ENCODE data around the gene CAMSAP3. TPM values are rescaled to one million over a fixed set of nuclear protein-coding genes. Genes with fewer than 3 reads are reported as not detected.

The CAMSAP3 gene
- polyA plus RNA-seq, 4 donors = 32.4 to 87.4 (median 73.5) TPM

DNA sequence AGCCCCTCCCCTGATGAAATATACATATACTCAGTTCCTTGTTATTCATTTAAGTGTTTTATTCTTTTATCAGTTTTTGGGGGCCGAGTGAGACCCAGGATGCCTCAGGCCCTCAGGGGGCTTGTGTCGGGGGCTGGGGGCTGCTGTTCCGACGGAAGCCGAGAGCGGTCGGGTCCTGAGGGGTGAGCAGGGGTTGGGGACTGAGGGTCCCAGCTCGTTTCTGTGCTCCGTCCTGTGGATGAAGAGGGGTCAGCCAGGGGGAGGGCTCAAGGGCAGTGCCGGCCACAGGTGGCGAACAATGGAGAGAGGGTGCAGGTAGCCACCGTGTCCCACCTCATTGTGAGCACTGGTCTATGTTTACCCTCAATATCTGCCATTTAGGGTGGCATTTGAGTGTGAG lies 35.9 kb downstream of the CAMSAP3 start:
- DNase-seq (no peak), FAIRE-seq (no peak)
- H3K9me3 ChIP-seq (ENCODE audit: control insufficient read depth in 2 of 2, insufficient read depth in 1 of 2, low read depth in 1 of 2, low read length in 1 of 2) = no peaks in the 10 kb centered on the region
- H3K27me3 ChIP-seq (ENCODE audit: control insufficient read depth in 3 of 3, insufficient read depth in 3 of 3, low read length in 3 of 3) = peaks cover 0 to 7% (median 0%) of the 10 kb centered on the region in 3 donors
- 89 to 91% (median 91%) methylated on average over 12 of the region's 12 CpGs for WGBS, 3 donors
- peaks cover 3 to 11% (median 6%) of the 10 kb centered on the region in 3 donors for H3K4me1 ChIP-seq (ENCODE audit: control insufficient read depth in 3 of 3, insufficient read depth in 2 of 3, low read depth in 1 of 3, low read length in 2 of 3)
- no peak overlapping the region for H3K27ac ChIP-seq (ENCODE audit: low read depth in 1 of 3, low read length in 2 of 3)
- H3K4me3 ChIP-seq (ENCODE audit: low read depth in 1 of 3, low read length in 3 of 3) = no peak overlapping the region
- peaks cover 0 to 38% (median 0%) of the 10 kb centered on the region in 3 donors for H3K36me3 ChIP-seq (ENCODE audit: control insufficient read depth in 3 of 3, insufficient read depth in 2 of 3, low read depth in 1 of 3, low read length in 3 of 3)

GRCh38 chr19:7632340-7633203 lies 36.9 kb downstream of the CAMSAP3 start:
- DNase-seq (no peak), FAIRE-seq (no peak)
- peaks cover 3 to 13% (median 6%) of the 10 kb centered on the region in 3 donors for H3K4me1 ChIP-seq (ENCODE audit: control insufficient read depth in 3 of 3, insufficient read depth in 2 of 3, low read depth in 1 of 3, low read length in 2 of 3)
- H3K27ac ChIP-seq (ENCODE audit: low read depth in 1 of 3, low read length in 2 of 3) = no peak overlapping the region
- no peak overlapping the region for H3K4me3 ChIP-seq (ENCODE audit: low read depth in 1 of 3, low read length in 3 of 3)
- peaks cover 0 to 28% (median 0%) of the 10 kb centered on the region in 3 donors for H3K36me3 ChIP-seq (ENCODE audit: control insufficient read depth in 3 of 3, insufficient read depth in 2 of 3, low read depth in 1 of 3, low read length in 3 of 3)
- 90 to 94% (median 93%) methylated on average over 39 to 40 of the region's 40 CpGs for WGBS, 3 donors
- peaks cover 0 to 7% (median 0%) of the 10 kb centered on the region in 3 donors for H3K27me3 ChIP-seq (ENCODE audit: control insufficient read depth in 3 of 3, insufficient read depth in 3 of 3, low read length in 3 of 3)
- H3K9me3 ChIP-seq (ENCODE audit: control insufficient read depth in 2 of 2, insufficient read depth in 1 of 2, low read depth in 1 of 2, low read length in 1 of 2) = no peaks in the 10 kb centered on the region

DNA sequence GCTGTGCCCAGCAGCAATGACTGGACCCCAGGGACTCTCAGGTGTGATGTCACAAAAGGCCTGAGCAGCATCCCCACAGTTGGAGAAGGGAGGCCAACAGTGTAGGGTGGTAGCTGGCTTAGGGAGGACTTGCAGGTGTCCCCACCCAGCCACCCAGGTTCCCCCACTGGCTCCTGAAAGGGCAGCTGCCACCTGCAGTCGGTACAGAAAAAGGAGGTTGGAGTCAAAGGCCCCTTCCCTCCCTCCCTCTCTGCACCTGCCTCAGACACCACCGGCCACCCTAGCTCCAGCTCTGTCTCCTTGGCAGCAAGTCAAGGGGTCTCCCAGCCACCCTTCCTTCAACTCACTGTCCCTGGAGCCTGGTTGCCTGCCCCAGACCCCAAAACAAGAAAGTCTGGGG lies 38.0 kb downstream of the CAMSAP3 start, which contains the start of gene PCP2:
Gene PCP2 (minus strand): TSS at position 22 of the 400 bp plus-strand sequence. CDS start 262 bp downstream, outside the sequence.
- Histone ChIP-seq H3K4me1 (ENCODE audit: control insufficient read depth in 3 of 3, insufficient read depth in 2 of 3, low read depth in 1 of 3, low read length in 2 of 3) (peaks cover 0 to 12% (median 0%) of the 10 kb centered on the region in 3 donors), H3K27me3 (ENCODE audit: control insufficient read depth in 3 of 3, insufficient read depth in 3 of 3, low read length in 3 of 3) (peaks cover 0 to 7% (median 0%) of the 10 kb centered on the region in 3 donors), H3K4me3 (ENCODE audit: low read depth in 1 of 3, low read length in 3 of 3) (no peak within 1 kb of the TSS), H3K9me3 (ENCODE audit: control insufficient read depth in 2 of 2, insufficient read depth in 1 of 2, low read depth in 1 of 2, low read length in 1 of 2) (no peaks in the 10 kb centered on the region), H3K36me3 (ENCODE audit: control insufficient read depth in 3 of 3, insufficient read depth in 2 of 3, low read depth in 1 of 3, low read length in 3 of 3) (peaks cover 0 to 24% (median 0%) of the 10 kb centered on the region in 3 donors), H3K27ac (ENCODE audit: low read depth in 1 of 3, low read length in 2 of 3) (no peak within 1 kb of the TSS)
- DNase-seq = no peak
- 22 to 36% (median 29%) methylated on average over 1 to 2 of the region's 2 CpGs for WGBS, 3 donors
- no peak for FAIRE-seq

- Histone ChIP-seq H3K4me3 (ENCODE audit: low read depth in 1 of 3, low read length in 3 of 3) (no peak overlapping the region), H3K27me3 (ENCODE audit: control insufficient read depth in 3 of 3, insufficient read depth in 3 of 3, low read length in 3 of 3) (peaks cover 0 to 7% (median 2%) of the 10 kb centered on the region in 3 donors), H3K27ac (ENCODE audit: low read depth in 1 of 3, low read length in 2 of 3) (no peak overlapping the region), H3K9me3 (ENCODE audit: control insufficient read depth in 2 of 2, insufficient read depth in 1 of 2, low read depth in 1 of 2, low read length in 1 of 2) (no peaks in the 10 kb centered on the region), H3K4me1 (ENCODE audit: control insufficient read depth in 3 of 3, insufficient read depth in 2 of 3, low read depth in 1 of 3, low read length in 2 of 3) (peaks cover 0 to 8% (median 0%) of the 10 kb centered on the region in 3 donors), H3K36me3 (ENCODE audit: control insufficient read depth in 3 of 3, insufficient read depth in 2 of 3, low read depth in 1 of 3, low read length in 3 of 3) (peaks cover 0 to 37% (median 0%) of the 10 kb centered on the region in 3 donors)
- WGBS, 3 donors = 61 to 67% (median 66%) methylated on average over 6 of the region's 6 CpGs
- FAIRE-seq = no peak
- DNase-seq = no peak
Measured at GRCh38 chr19:7635670-7636069, 40.0 kb downstream of the CAMSAP3 start.

GRCh38 chr19:7636317-7636690 lies 40.6 kb downstream of the CAMSAP3 start:
- Histone ChIP-seq H3K27ac (ENCODE audit: low read depth in 1 of 3, low read length in 2 of 3) (no peak overlapping the region), H3K4me3 (ENCODE audit: low read depth in 1 of 3, low read length in 3 of 3) (peak overlapping the region in 1 of 3 donors; percentile 28), H3K9me3 (ENCODE audit: control insufficient read depth in 2 of 2, insufficient read depth in 1 of 2, low read depth in 1 of 2, low read length in 1 of 2) (no peaks in the 10 kb centered on the region), H3K36me3 (ENCODE audit: control insufficient read depth in 3 of 3, insufficient read depth in 2 of 3, low read depth in 1 of 3, low read length in 3 of 3) (peaks cover 0 to 39% (median 0%) of the 10 kb centered on the region in 3 donors), H3K4me1 (ENCODE audit: control insufficient read depth in 3 of 3, insufficient read depth in 2 of 3, low read depth in 1 of 3, low read length in 2 of 3) (peaks cover 0 to 6% (median 0%) of the 10 kb centered on the region in 3 donors), H3K27me3 (ENCODE audit: control insufficient read depth in 3 of 3, insufficient read depth in 3 of 3, low read length in 3 of 3) (peaks cover 0 to 7% (median 2%) of the 10 kb centered on the region in 3 donors)
- 73 to 88% (median 80%) methylated on average over 16 of the region's 16 CpGs for WGBS, 3 donors
- FAIRE-seq (no peak), DNase-seq (no peak)

GRCh38 chr19:7636691-7637373 lies 41.2 kb downstream of the CAMSAP3 start, which contains the start of gene STXBP2:
TSS of gene STXBP2 (plus strand) at chr19:7637110. CDS start at chr19:7637150, 40 bp downstream.
- DNase-seq (peak; percentile 88 to 89), FAIRE-seq (no peak)
- WGBS, 3 donors = 6 to 11% (median 10%) methylated on average over 45 to 61 of the region's 61 CpGs
- peaks cover 0 to 6% (median 0%) of the 10 kb centered on the region in 3 donors for H3K4me1 ChIP-seq (ENCODE audit: control insufficient read depth in 3 of 3, insufficient read depth in 2 of 3, low read depth in 1 of 3, low read length in 2 of 3)
- peak within 1 kb of the TSS; percentile 66 to 91 (median 81) for H3K27ac ChIP-seq (ENCODE audit: low read depth in 1 of 3, low read length in 2 of 3)
- no peaks in the 10 kb centered on the region for H3K9me3 ChIP-seq (ENCODE audit: control insufficient read depth in 2 of 2, insufficient read depth in 1 of 2, low read depth in 1 of 2, low read length in 1 of 2)
- peaks cover 0 to 7% (median 2%) of the 10 kb centered on the region in 3 donors for H3K27me3 ChIP-seq (ENCODE audit: control insufficient read depth in 3 of 3, insufficient read depth in 3 of 3, low read length in 3 of 3)
- H3K4me3 ChIP-seq (ENCODE audit: low read depth in 1 of 3, low read length in 3 of 3) = peak within 1 kb of the TSS; percentile 62 to 91 (median 86)
- H3K36me3 ChIP-seq (ENCODE audit: control insufficient read depth in 3 of 3, insufficient read depth in 2 of 3, low read depth in 1 of 3, low read length in 3 of 3) = peaks cover 0 to 40% (median 2%) of the 10 kb centered on the region in 3 donors

GRCh38 chr19:7637374-7638256 lies 42.0 kb downstream of the CAMSAP3 start:
- Histone ChIP-seq H3K9me3 (ENCODE audit: control insufficient read depth in 2 of 2, insufficient read depth in 1 of 2, low read depth in 1 of 2, low read length in 1 of 2) (no peaks in the 10 kb centered on the region), H3K4me1 (ENCODE audit: control insufficient read depth in 3 of 3, insufficient read depth in 2 of 3, low read depth in 1 of 3, low read length in 2 of 3) (peaks cover 0 to 6% (median 0%) of the 10 kb centered on the region in 3 donors), H3K27ac (ENCODE audit: low read depth in 1 of 3, low read length in 2 of 3) (peak overlapping the region; percentile 66 to 91 (median 81)), H3K4me3 (ENCODE audit: low read depth in 1 of 3, low read length in 3 of 3) (peak overlapping the region; percentile 62 to 91 (median 86)), H3K36me3 (ENCODE audit: control insufficient read depth in 3 of 3, insufficient read depth in 2 of 3, low read depth in 1 of 3, low read length in 3 of 3) (peaks cover 0 to 40% (median 2%) of the 10 kb centered on the region in 3 donors), H3K27me3 (ENCODE audit: control insufficient read depth in 3 of 3, insufficient read depth in 3 of 3, low read length in 3 of 3) (peaks cover 0 to 7% (median 2%) of the 10 kb centered on the region in 3 donors)
- DNase-seq (peak; percentile 59 to 71), FAIRE-seq (no peak)
- WGBS, 3 donors = 24 to 35% (median 25%) methylated on average over 30 of the region's 30 CpGs

All from small intestine (tissue), 7 donors.